B cell (primary cell): ENCODE results near the gene SLC45A2. TPM values are rescaled to one million over a fixed set of nuclear protein-coding genes. Genes with fewer than 3 reads are reported as not detected.

ENCODE experiments used
- ATAC-seq: fragments of 200-7000 bp; cut with Tn5 transposase; one replicate; pipeline ENCODE4 v1.10.0; 2021; ENCODE audit warnings: low read depth, mild to moderate bottlenecking, moderate number of reproducible peaks, moderate library complexity
- CTCF ChIA-PET: fragments of 350-600 bp; sonication (Branson Sonifier 250); formaldehyde crosslinking; loops from one replicate; lab custom pipeline; 2021; ENCODE audit warnings: antibody characterized with exemption, inconsistent platforms; lab: Charles Lee
- POLR2A ChIA-PET: fragments of 350-600 bp; sonication (Branson Sonifier 250); formaldehyde crosslinking; loops from one replicate; lab custom pipeline; 2021; ENCODE audit warnings: antibody characterized with exemption; lab: Charles Lee
- DNase-seq: peaks from one replicate; pipeline ENCODE4 v3.0.0; 2013
- H2AFZ ChIP-seq: 2 replicates; pipeline ENCODE4 v1.6.1; 2012; ENCODE audit warnings: mild to moderate bottlenecking, low read depth, low read length; ENCODE audit not compliant: insufficient read depth, poor library complexity, severe bottlenecking
- H3K27ac ChIP-seq, 2 donors: 1 replicate in 1 of 2; 2 replicates in 1 of 2; pipeline ENCODE4 v1.5.1; 2012 to 2013; ENCODE audit warnings: low read length in 2 of 2, mild to moderate bottlenecking in 2 of 2, moderate library complexity in 1 of 2
- H3K27me3 ChIP-seq, 4 experiments: fragments of 200-600 bp in 1 of 4; sonication (generic) in 1 of 4; replicated peaks in 1 of 4; 1 replicate in 2 of 4; 2 replicates in 2 of 4; pipeline versions ENCODE4 v1.6.1 to v1.7.0; 2013 to 2016; ENCODE audit warnings: low read length in 3 of 4, mild to moderate bottlenecking in 2 of 4, mixed read lengths in 1 of 4, moderate library complexity in 1 of 4; ENCODE audit not compliant: insufficient read depth in 4 of 4, control insufficient read depth in 3 of 4; ENCODE audit errors: control extremely low read depth in 1 of 4
- H3K36me3 ChIP-seq, 2 experiments: replicated peaks in 1 of 2; 1 replicate in 1 of 2; 2 replicates in 1 of 2; pipeline versions ENCODE4 v1.6.1 to v1.7.1; 2013; ENCODE audit warnings: low read length in 1 of 2; ENCODE audit not compliant: insufficient read depth in 2 of 2, control insufficient read depth in 1 of 2; ENCODE audit errors: control extremely low read depth in 1 of 2, extremely low read depth in 1 of 2
- H3K4me1 ChIP-seq, 2 donors: fragments of 200-600 bp in 1 of 2; sonication (generic) in 1 of 2; 1 replicate in 1 of 2; 2 replicates in 1 of 2; pipeline versions ENCODE4 v1.5.1 to v1.6.1; 2013 to 2017; ENCODE audit warnings: low read length in 2 of 2; ENCODE audit not compliant: control insufficient read depth in 2 of 2, insufficient read depth in 2 of 2
- H3K4me2 ChIP-seq: replicated peaks from 2 replicates; pipeline ENCODE3; 2012; ENCODE audit warnings: mild to moderate bottlenecking, low read depth, low read length; ENCODE audit not compliant: poor library complexity, severe bottlenecking
- H3K4me3 ChIP-seq, 5 experiments: fragments of 200-600 bp in 1 of 5; sonication (generic) in 1 of 5; 1 replicate in 3 of 5; 2 replicates in 2 of 5; pipeline versions ENCODE4 v1.5.1 to v1.7.0; 2011 to 2016; ENCODE audit warnings: low read length in 4 of 5, mild to moderate bottlenecking in 4 of 5, low read depth in 2 of 5, control low read depth in 1 of 5, moderate library complexity in 1 of 5; ENCODE audit not compliant: insufficient read depth in 1 of 5; ENCODE audit errors: control extremely low read depth in 1 of 5, extremely low read depth in 1 of 5
- H3K79me2 ChIP-seq: fragments of 200-600 bp; sonication (generic); one replicate; pipeline ENCODE4 v1.6.0; 2016; ENCODE audit warnings: low read length; ENCODE audit not compliant: control insufficient read depth, insufficient read depth
- H3K9ac ChIP-seq: fragments of 200-600 bp; sonication (generic); 2 replicates; pipeline ENCODE4 v1.6.1; 2017; ENCODE audit warnings: mild to moderate bottlenecking, low read length, moderate library complexity
- H3K9me3 ChIP-seq, 3 donors: one replicate each; pipeline versions ENCODE4 v1.6.1 to v1.7.1; 2013; ENCODE audit warnings: low read length in 2 of 3; ENCODE audit not compliant: control insufficient read depth in 2 of 3, insufficient read depth in 1 of 3; ENCODE audit errors: control extremely low read depth in 1 of 3
- H4K20me1 ChIP-seq: 2 replicates; pipeline ENCODE4 v1.6.0; 2012; ENCODE audit warnings: mild to moderate bottlenecking, low read length; ENCODE audit not compliant: insufficient read depth, control insufficient read depth, poor library complexity, severe bottlenecking
- H3K27ac Mint-ChIP-seq: one replicate; pipeline ENCODE4 v1.8.0; 2021; ENCODE audit warnings: mixed read lengths
- H3K27me3 Mint-ChIP-seq: one replicate; pipeline ENCODE4 v1.8.0; 2021; ENCODE audit warnings: mixed read lengths
- H3K4me1 Mint-ChIP-seq: one replicate; pipeline ENCODE4 v1.8.0; 2021; ENCODE audit warnings: mixed read lengths
- H3K4me3 Mint-ChIP-seq: one replicate; pipeline ENCODE4 v1.8.0; 2021; ENCODE audit warnings: mixed read lengths
- H3K9me3 Mint-ChIP-seq: one replicate; pipeline ENCODE4 v1.8.0; 2022; ENCODE audit warnings: mixed read lengths; ENCODE audit not compliant: insufficient read depth
- EZH2 ChIP-seq: IDR thresholded peaks from 2 replicates; pipeline ENCODE4 v1.6.1; 2012; ENCODE audit warnings: borderline replicate concordance, low read depth, mild to moderate bottlenecking, moderate library complexity, low read length; ENCODE audit not compliant: insufficient read depth, poor library complexity, severe bottlenecking
- WGBS: methylation state at CpG from one replicate; pipeline ENCODE4 v1.1.5; 2013; ENCODE audit warnings: missing lambda C conversion rate; ENCODE audit not compliant: insufficient coverage; 5-methylcytosine and 5-hydroxymethylcytosine counted together
- intact Hi-C: fragments of 100-400 bp; cut with micrococcal nuclease; formaldehyde crosslinking; loops from one replicate; pipeline ENCODE4 v1.10.0; 2022
- polyA plus RNA-seq: library from polyadenylated mRNA; depleted of rRNA; stranded (reverse); fragments of >200 nt; gene quantifications from 2 replicates; pipeline ENCODE4 v1.2.3, GENCODE V29; 2012
- total RNA-seq, 2 donors: library from RNA; stranded (reverse); fragments of 120-200 nt in 1 of 2; gene quantifications; 1 replicate in 1 of 2; 2 replicates in 1 of 2; pipeline versions ENCODE4 v1.2.3 to v1.2.4, GENCODE V29; 2013 to 2022
- TF ChIP-seq, protein P1 (sequence below): fragments of 200-600 bp; IDR thresholded peaks from one replicate; pipeline ENCODE4 v1.8.0; 2022; ENCODE audit warnings: antibody characterized with exemption, mild to moderate bottlenecking

Gene SLC45A2
- total and polyA plus RNA-seq, 2 donors (not counting 1 experiment from before 2014, with no cell fraction given) = not detected

DNA sequence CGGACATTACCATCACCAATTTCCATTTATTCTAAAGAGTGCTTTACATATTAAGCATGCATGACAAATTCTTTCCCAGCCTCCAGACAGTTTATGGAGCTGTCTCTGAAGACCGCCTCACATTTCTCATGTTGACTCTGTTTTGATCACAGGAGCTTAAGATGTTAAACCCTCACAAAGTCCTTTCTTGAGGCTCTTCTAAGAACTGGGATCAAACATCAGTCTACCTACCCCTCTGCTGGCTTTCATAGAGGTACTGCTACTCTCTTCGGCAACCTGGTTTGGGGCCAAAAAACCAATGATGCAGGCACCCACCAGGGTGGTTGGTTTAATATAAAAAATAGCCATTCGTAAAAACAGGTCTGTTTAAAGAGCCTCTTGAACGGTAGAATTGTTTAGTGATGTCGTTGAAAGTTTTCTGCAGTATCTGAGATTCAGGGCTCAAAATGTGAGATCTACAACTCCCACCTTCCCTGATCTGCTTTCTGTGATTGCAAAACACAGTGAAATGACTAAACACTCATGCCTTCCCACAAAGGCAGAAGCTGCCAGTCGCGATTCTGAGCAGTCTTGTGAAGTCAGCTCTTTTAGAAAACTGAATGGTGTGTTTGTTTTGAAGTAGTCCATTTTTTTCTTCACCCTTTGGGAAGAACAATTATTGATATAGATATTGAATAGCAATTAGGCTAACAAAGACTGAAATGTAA, 44.8 kb downstream of the SLC45A2 start:
- peaks cover under 1% of the 10 kb centered on the region for H3K4me1 Mint-ChIP-seq
- intact Hi-C loops = no loop called here
- H3K4me3 Mint-ChIP-seq = no peak overlapping the region
- Histone ChIP-seq H3K4me3 (no peak overlapping the region), H3K4me1 (peaks cover 6 to 9% of the 10 kb centered on the region in 2 donors), H3K9me3 (peaks cover 0 to 21% (median 0%) of the 10 kb centered on the region in 3 donors), H3K9ac (no peak overlapping the region), H3K36me3 (no peaks in the 10 kb centered on the region), H2AFZ (no peak overlapping the region), H4K20me1 (no peaks in the 10 kb centered on the region), H3K27ac (no peak overlapping the region), H3K27me3 (peaks cover 0 to 49% (median 24%) of the 10 kb centered on the region in 4 experiments), H3K4me2 (no peak overlapping the region), H3K79me2 (no peaks in the 10 kb centered on the region)
- 83% methylated on average over 2 of the region's 8 CpGs for WGBS
- peaks cover 48% of the 10 kb centered on the region for H3K27me3 Mint-ChIP-seq
- ChIA-PET POLR2A (no interaction called here), CTCF (no interaction called here)
- TF ChIP-seq, protein P1, sequence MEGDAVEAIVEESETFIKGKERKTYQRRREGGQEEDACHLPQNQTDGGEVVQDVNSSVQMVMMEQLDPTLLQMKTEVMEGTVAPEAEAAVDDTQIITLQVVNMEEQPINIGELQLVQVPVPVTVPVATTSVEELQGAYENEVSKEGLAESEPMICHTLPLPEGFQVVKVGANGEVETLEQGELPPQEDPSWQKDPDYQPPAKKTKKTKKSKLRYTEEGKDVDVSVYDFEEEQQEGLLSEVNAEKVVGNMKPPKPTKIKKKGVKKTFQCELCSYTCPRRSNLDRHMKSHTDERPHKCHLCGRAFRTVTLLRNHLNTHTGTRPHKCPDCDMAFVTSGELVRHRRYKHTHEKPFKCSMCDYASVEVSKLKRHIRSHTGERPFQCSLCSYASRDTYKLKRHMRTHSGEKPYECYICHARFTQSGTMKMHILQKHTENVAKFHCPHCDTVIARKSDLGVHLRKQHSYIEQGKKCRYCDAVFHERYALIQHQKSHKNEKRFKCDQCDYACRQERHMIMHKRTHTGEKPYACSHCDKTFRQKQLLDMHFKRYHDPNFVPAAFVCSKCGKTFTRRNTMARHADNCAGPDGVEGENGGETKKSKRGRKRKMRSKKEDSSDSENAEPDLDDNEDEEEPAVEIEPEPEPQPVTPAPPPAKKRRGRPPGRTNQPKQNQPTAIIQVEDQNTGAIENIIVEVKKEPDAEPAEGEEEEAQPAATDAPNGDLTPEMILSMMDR = no peak
- TF ChIP-seq EZH2 = no peak
- no peaks in the 10 kb centered on the region for H3K9me3 Mint-ChIP-seq
- ATAC-seq = no peak
- no peak overlapping the region for H3K27ac Mint-ChIP-seq
- no peak for DNase-seq

DNA sequence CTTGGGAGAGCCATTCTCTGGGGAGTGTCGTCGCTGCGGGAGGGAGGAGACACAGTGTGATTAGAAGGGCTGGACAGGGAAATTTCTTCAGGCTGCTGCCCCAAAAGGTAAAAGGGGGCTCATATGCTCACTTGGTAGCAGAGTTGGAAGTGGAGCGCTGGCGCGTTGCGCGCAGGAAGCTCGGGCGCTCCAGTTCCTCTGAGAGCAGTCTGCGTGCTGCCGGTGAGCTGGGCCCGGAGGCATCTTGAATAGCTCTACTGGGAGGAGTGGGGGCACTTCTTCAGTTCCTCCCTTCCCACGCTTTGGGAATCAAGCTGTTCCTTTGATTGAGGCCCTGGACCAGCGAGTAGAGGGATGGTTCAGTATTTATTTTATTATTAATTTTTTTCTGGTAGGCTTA, 45.6 kb downstream of the SLC45A2 start:
- CTCF ChIA-PET = no interaction called here
- Histone ChIP-seq H3K4me2 (no peak overlapping the region), H3K27ac (no peak overlapping the region), H3K9ac (no peak overlapping the region), H3K4me1 (peaks cover 9 to 11% of the 10 kb centered on the region in 2 donors), H3K79me2 (no peaks in the 10 kb centered on the region), H3K9me3 (peaks cover 0 to 21% (median 0%) of the 10 kb centered on the region in 3 donors), H3K4me3 (no peak overlapping the region), H4K20me1 (no peaks in the 10 kb centered on the region), H3K27me3 (peaks cover 0 to 49% (median 24%) of the 10 kb centered on the region in 4 experiments), H2AFZ (no peak overlapping the region), H3K36me3 (no peaks in the 10 kb centered on the region)
- ATAC-seq = no peak
- POLR2A ChIA-PET = no interaction called here
- TF ChIP-seq, protein P1 = no peak
- peaks cover 9% of the 10 kb centered on the region for H3K4me1 Mint-ChIP-seq
- 27% methylated on average over 11 of the region's 15 CpGs for WGBS
- H3K27ac Mint-ChIP-seq = no peak overlapping the region
- H3K4me3 Mint-ChIP-seq = no peak overlapping the region
- peaks cover 48% of the 10 kb centered on the region for H3K27me3 Mint-ChIP-seq
- intact Hi-C loops = no loop called here
- H3K9me3 Mint-ChIP-seq = no peaks in the 10 kb centered on the region
- DNase-seq = no peak
